Liver (tissue), 9 donors: Measurements from ENCODE around the gene TNFRSF12A. TPM values are rescaled to one million over a fixed set of nuclear protein-coding genes. Genes with fewer than 3 reads are reported as not detected.

ENCODE experiments used
- DNase-seq: peaks from one replicate; pipeline ENCODE4 v3.0.0-alpha.2; 2017; ENCODE audit warnings: low spot score
- H3K27ac ChIP-seq, 2 donors: one replicate each; pipeline ENCODE4 v1.7.0; 2013; ENCODE audit warnings: inconsistent platforms in 2 of 2, low read length in 2 of 2, control low read depth in 1 of 2, low read depth in 1 of 2, mild to moderate bottlenecking in 1 of 2
- H3K27me3 ChIP-seq, 4 donors: one replicate each; pipeline versions ENCODE4 v1.6.1 to v1.7.0; 2013; ENCODE audit warnings: low read length in 3 of 4, inconsistent platforms in 1 of 4, mild to moderate bottlenecking in 1 of 4, moderate library complexity in 1 of 4; ENCODE audit not compliant: control insufficient read depth in 4 of 4, insufficient read depth in 4 of 4
- H3K36me3 ChIP-seq, 4 donors: one replicate each; pipeline versions ENCODE4 v1.6.1 to v1.7.0; 2013; ENCODE audit warnings: low read length in 3 of 4, mild to moderate bottlenecking in 3 of 4, low read depth in 1 of 4, moderate library complexity in 1 of 4; ENCODE audit not compliant: control insufficient read depth in 4 of 4, insufficient read depth in 3 of 4
- H3K4me1 ChIP-seq, 4 donors: one replicate each; pipeline versions ENCODE4 v1.6.1 to v1.7.0; 2013; ENCODE audit warnings: low read length in 3 of 4, mild to moderate bottlenecking in 3 of 4, moderate library complexity in 1 of 4; ENCODE audit not compliant: control insufficient read depth in 4 of 4, insufficient read depth in 4 of 4
- H3K4me3 ChIP-seq, 3 donors: one replicate each; pipeline versions ENCODE4 v1.6.1 to v1.7.0; 2013; ENCODE audit warnings: low read length in 3 of 3, control low read depth in 1 of 3, low read depth in 1 of 3, mild to moderate bottlenecking in 1 of 3
- H3K9ac ChIP-seq, 2 donors: one replicate each; pipeline ENCODE4 v1.7.0; 2013; ENCODE audit warnings: low read length in 2 of 2, mild to moderate bottlenecking in 2 of 2, moderate library complexity in 2 of 2, control low read depth in 1 of 2, low read depth in 1 of 2
- H3K9me3 ChIP-seq, 4 donors: one replicate each; pipeline versions ENCODE4 v1.6.1 to v1.7.0; 2013; ENCODE audit warnings: low read length in 3 of 4; ENCODE audit not compliant: control insufficient read depth in 4 of 4
- CTCF ChIP-seq: fragments of 150-350 bp; IDR thresholded peaks from 2 replicates; pipeline ENCODE4 v1.5.1; 2017; ENCODE audit warnings: improper control_type of control experiment, low read depth, low read length; ENCODE audit not compliant: missing input control
- EGR1 ChIP-seq, 2 donors: IDR thresholded peaks; 2 replicates each; pipeline ENCODE4 v1.6.1; 2016 to 2018; ENCODE audit warnings: antibody characterized with exemption in 2 of 2, low read depth in 2 of 2
- FOXA1 ChIP-seq: IDR thresholded peaks from 2 replicates; pipeline ENCODE4 v1.6.1; 2016; ENCODE audit warnings: antibody characterized with exemption
- FOXA2 ChIP-seq: IDR thresholded peaks from 2 replicates; pipeline ENCODE4 v1.6.1; 2016; ENCODE audit warnings: antibody characterized with exemption
- GABPA ChIP-seq, 2 donors: IDR thresholded peaks in 1 of 2; conservative IDR thresholded peaks in 1 of 2; 2 replicates each; pipeline ENCODE4 v1.6.1; 2016; ENCODE audit warnings: antibody characterized with exemption in 2 of 2, mild to moderate bottlenecking in 1 of 2, moderate library complexity in 1 of 2
- JUND ChIP-seq, 2 donors: IDR thresholded peaks; 2 replicates each; pipeline ENCODE4 v1.6.1; 2016; ENCODE audit warnings: antibody characterized with exemption in 2 of 2
- NR2F2 ChIP-seq: IDR thresholded peaks from 2 replicates; pipeline ENCODE4 v1.6.1; 2016; ENCODE audit warnings: antibody characterized with exemption
- RAD21 ChIP-seq, 2 donors: IDR thresholded peaks; 2 replicates each; pipeline ENCODE4 v1.6.1; 2016; ENCODE audit warnings: antibody characterized with exemption in 2 of 2, mild to moderate bottlenecking in 2 of 2
- SP1 ChIP-seq: IDR thresholded peaks from 2 replicates; pipeline ENCODE4 v1.6.1; 2018; ENCODE audit warnings: antibody characterized with exemption, mild to moderate bottlenecking
- ZBTB33 ChIP-seq: IDR thresholded peaks from 2 replicates; pipeline ENCODE4 v1.6.1; 2016; ENCODE audit warnings: antibody characterized with exemption
- whole genome bisulfite sequencing: extraction: QIAGEN DNeasy Blood & Tissue Kit; methylation state at CpG from one replicate; pipeline ENCODE4 v1.1.7; 2013; 5-methylcytosine and 5-hydroxymethylcytosine counted together
- polyA plus RNA-seq, 2 donors: library from polyadenylated mRNA; stranded (reverse) in 1 of 2; unstranded in 1 of 2; fragments of 200-250 nt in 1 of 2; fragments of >200 nt in 1 of 2; fragmentation: Nextera tagmentation in 1 of 2; extraction: Ambion mirVana in 1 of 2; gene quantifications; one replicate each; pipeline versions ENCODE4 v1.2.1 to v1.2.3, GENCODE V29; 2013 to 2015
- total RNA-seq, 2 donors: library from RNA; depleted of rRNA; stranded (reverse); fragments of >200 nt; gene quantifications; one replicate each; pipeline ENCODE4 v1.2.3, GENCODE V29; 2014
- TF ChIP-seq, protein P1 (sequence below): IDR thresholded peaks from 2 replicates; pipeline ENCODE4 v1.6.1; 2016; ENCODE audit warnings: antibody characterized with exemption, mild to moderate bottlenecking
- donor health status: healthy.
- donor health status: healthy.
- donor health status: healthy.
- donor health status: healthy.
- donor health status: healthy.

The TNFRSF12A gene
- total and polyA plus RNA-seq, 4 donors, result 7.9 to 35.5 (median 9.1) TPM

- Histone ChIP-seq H3K36me3 (peaks cover 0 to 9% (median 3%) of the 10 kb centered on the region in 4 donors), H3K27me3 (no peaks in the 10 kb centered on the region), H3K9me3 (no peaks in the 10 kb centered on the region), H3K4me1 (peaks cover 12 to 37% (median 26%) of the 10 kb centered on the region in 4 donors), H3K27ac (peak overlapping the region; percentile 92 to 95), H3K9ac (peak overlapping the region; percentile 22 to 61), H3K4me3 (peak overlapping the region; percentile 68 to 75 (median 74))
- peak; percentile 22 for TF ChIP-seq CTCF
- no peak for TF ChIP-seq SP1
- WGBS, result 36% methylated on average over 25 of the region's 25 CpGs
- peak; percentile 76 for DNase-seq
These were observed 1.5 kb downstream of the TNFRSF12A start for GRCh38 chr16:3021449-3022207.

DNA sequence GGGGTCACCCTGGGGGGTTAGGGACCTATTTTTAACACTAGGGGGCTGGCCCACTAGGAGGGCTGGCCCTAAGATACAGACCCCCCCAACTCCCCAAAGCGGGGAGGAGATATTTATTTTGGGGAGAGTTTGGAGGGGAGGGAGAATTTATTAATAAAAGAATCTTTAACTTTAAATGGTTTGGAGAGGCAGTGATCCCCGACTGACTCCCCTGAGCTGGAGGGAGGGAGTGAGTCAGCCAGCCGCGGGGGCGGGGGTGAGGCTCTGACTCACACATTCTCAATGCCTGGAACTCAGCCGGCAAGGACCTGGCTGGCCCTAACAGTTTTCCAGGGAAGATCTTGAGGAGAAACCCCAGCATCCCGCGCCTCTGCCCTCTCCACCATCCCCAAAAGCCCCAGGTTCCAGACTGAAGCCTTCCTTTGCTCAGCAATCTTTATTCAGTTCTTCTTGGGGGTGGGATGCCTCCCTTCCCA is 2.1 kb downstream of the TNFRSF12A start:
- peaks cover 12 to 37% (median 26%) of the 10 kb centered on the region in 4 donors for H3K4me1 ChIP-seq
- peaks cover 0 to 14% (median 3%) of the 10 kb centered on the region in 4 donors for H3K36me3 ChIP-seq
- H3K27me3 ChIP-seq, result no peaks in the 10 kb centered on the region
- no peak for DNase-seq
- 54% methylated on average over 8 of the region's 8 CpGs for WGBS
- no peaks in the 10 kb centered on the region for H3K9me3 ChIP-seq
- peak overlapping the region; percentile 95 to 97 for H3K27ac ChIP-seq
- no peak overlapping the region for H3K4me3 ChIP-seq
- TF ChIP-seq SP1 (no peak), EGR1 (IDR thresholded peaks at IDR 0.05; ENCODE audit: low read depth in 2 of 2) (peak; percentile 28 to 55), NR2F2 (no peak), FOXA1 (no peak), JUND (IDR thresholded peaks at IDR 0.05) (peak; percentile 74 to 92), FOXA2 (no peak), RAD21 (IDR thresholded peaks at IDR 0.05) (no peak), CTCF (no peak)
- H3K9ac ChIP-seq, result peak overlapping the region in 1 of 2 donors; percentile 22

- Histone ChIP-seq H3K4me3 (peak overlapping the region in 1 of 3 donors; percentile 72), H3K27me3 (no peaks in the 10 kb centered on the region), H3K27ac (peak overlapping the region; percentile 95 to 97), H3K9ac (no peak overlapping the region), H3K36me3 (peaks cover 0 to 14% (median 3%) of the 10 kb centered on the region in 4 donors), H3K9me3 (no peaks in the 10 kb centered on the region), H3K4me1 (peaks cover 14 to 39% (median 26%) of the 10 kb centered on the region in 4 donors)
- no peak for DNase-seq
- WGBS, result 70% methylated on average over 8 of the region's 8 CpGs
- TF ChIP-seq, protein P1, sequence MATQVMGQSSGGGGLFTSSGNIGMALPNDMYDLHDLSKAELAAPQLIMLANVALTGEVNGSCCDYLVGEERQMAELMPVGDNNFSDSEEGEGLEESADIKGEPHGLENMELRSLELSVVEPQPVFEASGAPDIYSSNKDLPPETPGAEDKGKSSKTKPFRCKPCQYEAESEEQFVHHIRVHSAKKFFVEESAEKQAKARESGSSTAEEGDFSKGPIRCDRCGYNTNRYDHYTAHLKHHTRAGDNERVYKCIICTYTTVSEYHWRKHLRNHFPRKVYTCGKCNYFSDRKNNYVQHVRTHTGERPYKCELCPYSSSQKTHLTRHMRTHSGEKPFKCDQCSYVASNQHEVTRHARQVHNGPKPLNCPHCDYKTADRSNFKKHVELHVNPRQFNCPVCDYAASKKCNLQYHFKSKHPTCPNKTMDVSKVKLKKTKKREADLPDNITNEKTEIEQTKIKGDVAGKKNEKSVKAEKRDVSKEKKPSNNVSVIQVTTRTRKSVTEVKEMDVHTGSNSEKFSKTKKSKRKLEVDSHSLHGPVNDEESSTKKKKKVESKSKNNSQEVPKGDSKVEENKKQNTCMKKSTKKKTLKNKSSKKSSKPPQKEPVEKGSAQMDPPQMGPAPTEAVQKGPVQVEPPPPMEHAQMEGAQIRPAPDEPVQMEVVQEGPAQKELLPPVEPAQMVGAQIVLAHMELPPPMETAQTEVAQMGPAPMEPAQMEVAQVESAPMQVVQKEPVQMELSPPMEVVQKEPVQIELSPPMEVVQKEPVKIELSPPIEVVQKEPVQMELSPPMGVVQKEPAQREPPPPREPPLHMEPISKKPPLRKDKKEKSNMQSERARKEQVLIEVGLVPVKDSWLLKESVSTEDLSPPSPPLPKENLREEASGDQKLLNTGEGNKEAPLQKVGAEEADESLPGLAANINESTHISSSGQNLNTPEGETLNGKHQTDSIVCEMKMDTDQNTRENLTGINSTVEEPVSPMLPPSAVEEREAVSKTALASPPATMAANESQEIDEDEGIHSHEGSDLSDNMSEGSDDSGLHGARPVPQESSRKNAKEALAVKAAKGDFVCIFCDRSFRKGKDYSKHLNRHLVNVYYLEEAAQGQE, result no peak
- no peak for TF ChIP-seq GABPA (IDR thresholded peaks at IDR 0.05 in 1 of 2, conservative IDR thresholded peaks at IDR 0.05 in 1 of 2)
- no peak for TF ChIP-seq CTCF
- no peak for TF ChIP-seq ZBTB33
- no peak for TF ChIP-seq FOXA1
- TF ChIP-seq NR2F2, result no peak
These were observed 2.7 kb downstream of the TNFRSF12A start for GRCh38 chr16:3022684-3023414.
